Suppressor macrophage (primary cell): ENCODE data around the gene TNFRSF19.

Experiments used
- DNase-seq, 4 experiments: peaks; one replicate each; pipeline ENCODE4 v3.0.0-alpha.2; 2020 to 2022

TNFRSF19 gene

GRCh38 chr13:23629566-23630272, 59.5 kb downstream of the TNFRSF19 start:
- DNase-seq, result no peak

- DNase-seq, result no peak
Observed at GRCh38 chr13:23630349-23631093, 60.3 kb downstream of the TNFRSF19 start.

- no peak for DNase-seq
Observed at GRCh38 chr13:23631311-23632047, 61.3 kb downstream of the TNFRSF19 start.

GRCh38 chr13:23632048-23632582, 61.9 kb downstream of the TNFRSF19 start:
- DNase-seq, result no peak

- no peak for DNase-seq
Observed at GRCh38 chr13:23632741-23633140, 62.5 kb downstream of the TNFRSF19 start.

GRCh38 chr13:23634897-23635296, 64.7 kb downstream of the TNFRSF19 start:
- no peak for DNase-seq

GRCh38 chr13:23636360-23636759, 66.1 kb downstream of the TNFRSF19 start:
- peak in 1 of 4 experiments; percentile 9 for DNase-seq

GRCh38 chr13:23637829-23638228, 67.6 kb downstream of the TNFRSF19 start:
- DNase-seq, result no peak

GRCh38 chr13:23639674-23640073, 69.5 kb downstream of the TNFRSF19 start:
- DNase-seq, result no peak

- no peak for DNase-seq
Observed at GRCh38 chr13:23642110-23642509, 71.9 kb downstream of the TNFRSF19 start.

- DNase-seq, result no peak
Observed at GRCh38 chr13:23643338-23644125, 73.3 kb downstream of the TNFRSF19 start.

- DNase-seq, result peak in 3 of 4 experiments; percentile 6 to 22 (median 10)
Observed at GRCh38 chr13:23644126-23644419, 73.9 kb downstream of the TNFRSF19 start.

- no peak for DNase-seq
Observed at GRCh38 chr13:23644527-23645138, 74.4 kb downstream of the TNFRSF19 start.

GRCh38 chr13:23645851-23646250, 75.6 kb downstream of the TNFRSF19 start:
- no peak for DNase-seq

GRCh38 chr13:23651439-23651838, 81.2 kb downstream of the TNFRSF19 start:
- no peak for DNase-seq

GRCh38 chr13:23651887-23652286, 81.7 kb downstream of the TNFRSF19 start:
- no peak for DNase-seq

- DNase-seq, result no peak
Observed at GRCh38 chr13:23652909-23653726, 82.9 kb downstream of the TNFRSF19 start.

- DNase-seq, result peak in 1 of 4 experiments; percentile 12
Observed at GRCh38 chr13:23654111-23655110, 84.2 kb downstream of the TNFRSF19 start.

GRCh38 chr13:23655321-23655720, 85.1 kb downstream of the TNFRSF19 start:
- no peak for DNase-seq
